Endothelial cell of hepatic sinusoid (primary cell): ENCODE results near the gene OSBPL9.

Source experiments
- in situ Hi-C: cut with HindIII; loops from 2 replicates; pipeline ENCODE4 v1.10.0; 2017; ENCODE audit warnings: low sequenced_read_pairs

Gene OSBPL9

DNA sequence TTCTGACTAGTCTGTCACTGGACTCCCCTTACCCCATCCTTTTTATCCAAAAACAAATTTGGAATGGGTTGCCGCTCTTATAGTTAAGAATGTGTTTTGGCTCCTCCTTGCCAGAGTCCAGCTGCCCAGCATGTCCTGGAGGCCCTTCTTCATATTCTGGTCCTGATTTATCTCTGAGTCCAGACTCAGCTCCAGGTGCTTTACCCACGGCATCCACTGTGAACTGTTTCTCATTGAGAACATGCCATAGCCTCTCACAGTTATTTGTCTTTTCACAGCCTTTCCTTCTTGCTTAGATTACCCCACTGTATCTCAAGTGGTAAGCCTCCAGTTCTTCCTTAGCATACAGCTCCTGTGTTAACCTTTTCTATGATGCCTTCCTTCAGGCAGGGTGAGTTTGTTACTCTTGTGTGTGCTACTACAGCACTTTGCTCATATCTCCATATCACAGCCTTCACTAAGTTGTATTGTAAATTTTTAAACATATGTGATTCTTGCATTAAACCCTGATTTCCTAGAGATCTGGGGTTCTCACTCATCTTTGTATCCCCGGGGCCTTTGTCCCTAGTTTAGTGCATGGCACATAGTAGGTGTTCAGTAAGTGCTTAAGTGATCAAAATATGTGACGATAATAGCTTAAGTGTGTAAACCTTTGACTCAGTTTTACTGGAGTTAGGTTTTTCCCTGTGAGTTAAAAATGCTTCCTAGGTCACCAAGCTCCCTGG is 116.0 kb downstream of the OSBPL9 start:
- in situ Hi-C loops = loop anchor here (5.0 kb wide), 1 partner anchor 91 kb away; no protein-coding TSS in a partner anchor

DNA sequence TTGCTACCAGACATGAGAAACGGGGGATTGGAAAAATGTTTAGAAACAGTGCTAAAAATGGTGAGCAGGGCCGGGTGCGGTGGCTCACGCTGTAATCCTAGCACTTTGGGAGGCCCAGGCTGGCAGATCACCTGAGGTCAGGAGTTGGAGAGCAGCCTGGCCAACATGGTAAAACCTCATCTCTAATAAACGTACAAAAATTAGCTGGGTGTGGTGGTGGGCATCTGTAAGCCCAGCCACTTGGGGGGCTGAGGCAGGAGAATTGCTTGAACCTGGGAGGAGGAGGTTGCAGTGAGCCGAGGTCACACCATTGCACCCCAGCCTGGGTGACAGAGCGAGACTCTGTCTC is 116.5 kb downstream of the OSBPL9 start:
- in situ Hi-C loops = loop anchor here (5.0 kb wide), 1 partner anchor 91 kb away; no protein-coding TSS in a partner anchor

DNA sequence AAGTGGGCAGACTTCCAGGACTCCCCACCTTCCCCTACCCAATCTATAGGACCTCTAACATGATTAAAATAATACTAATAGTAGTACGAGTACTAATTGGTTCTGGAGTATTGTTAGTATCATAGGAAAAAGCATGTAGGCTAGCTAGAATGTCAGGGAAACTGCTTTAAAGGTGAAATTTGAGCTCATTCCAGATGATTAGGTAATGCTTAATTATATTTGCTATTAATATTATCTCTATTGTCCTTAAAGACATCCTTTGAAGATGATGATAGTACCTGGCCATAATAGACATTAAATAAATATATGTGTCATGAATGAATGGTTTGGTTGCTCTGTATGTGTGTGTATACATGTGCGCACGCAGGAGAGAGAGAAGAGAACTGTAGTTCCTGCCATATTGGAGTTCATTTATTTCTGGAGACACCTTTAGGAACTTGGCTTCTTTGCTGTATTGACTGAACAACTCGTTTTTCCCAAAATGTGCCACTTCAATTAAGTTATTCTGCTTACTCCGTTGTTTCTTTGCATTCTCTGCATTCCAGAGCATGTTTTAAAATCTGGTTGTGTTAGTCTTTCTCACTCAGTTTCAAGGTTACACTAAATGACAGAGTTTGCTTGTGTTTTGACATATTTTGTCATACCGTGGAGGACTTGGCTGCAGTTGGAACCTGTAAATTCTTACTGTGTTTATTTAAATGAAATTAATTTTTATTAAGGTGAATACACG is 117.1 kb downstream of the OSBPL9 start:
- in situ Hi-C loops = loop anchor here (5.0 kb wide), 1 partner anchor 92 kb away; no protein-coding TSS in a partner anchor

DNA sequence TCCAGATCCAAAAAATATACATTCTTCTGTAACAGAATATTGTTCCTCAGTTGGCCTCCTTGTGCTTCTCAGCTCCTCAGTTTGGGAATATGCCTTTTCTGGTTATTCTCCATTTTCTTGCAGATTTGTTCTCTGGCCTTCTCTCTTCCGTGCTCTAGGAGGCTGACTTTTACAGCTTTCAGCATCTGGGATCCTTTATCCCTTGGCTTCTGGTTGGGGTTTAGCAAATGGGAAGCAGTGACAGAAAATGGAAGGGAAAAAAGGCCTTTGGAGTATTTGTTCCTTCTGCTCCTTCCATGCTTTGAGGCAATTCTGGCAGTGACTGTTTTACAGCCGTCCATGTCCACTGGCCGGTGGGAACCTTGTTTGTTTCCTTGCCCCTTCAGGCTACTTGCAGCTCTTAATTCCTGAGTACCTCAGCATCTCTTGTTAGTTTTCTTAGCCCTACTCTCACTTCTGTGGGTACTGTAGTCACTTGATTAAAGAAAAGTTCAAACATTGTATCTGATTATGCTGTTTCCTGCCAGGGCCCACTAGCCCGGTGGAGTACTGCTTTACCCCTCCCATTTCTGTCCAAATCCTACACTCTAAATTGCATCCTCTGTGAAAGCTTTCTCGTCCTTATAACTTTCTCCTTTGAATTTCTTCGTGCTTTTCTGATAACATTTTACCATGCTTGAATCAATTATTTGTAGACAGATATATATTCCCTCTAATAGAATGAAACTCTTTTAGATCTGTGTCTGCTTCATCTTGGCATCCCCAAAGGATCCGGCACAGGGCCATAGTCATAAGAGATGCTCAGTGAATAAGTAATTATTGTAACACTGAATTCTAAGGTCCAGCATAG is 118.2 kb downstream of the OSBPL9 start:
- in situ Hi-C loops = loop anchor here (5.0 kb wide), 1 partner anchor 93 kb away; no protein-coding TSS in a partner anchor

DNA sequence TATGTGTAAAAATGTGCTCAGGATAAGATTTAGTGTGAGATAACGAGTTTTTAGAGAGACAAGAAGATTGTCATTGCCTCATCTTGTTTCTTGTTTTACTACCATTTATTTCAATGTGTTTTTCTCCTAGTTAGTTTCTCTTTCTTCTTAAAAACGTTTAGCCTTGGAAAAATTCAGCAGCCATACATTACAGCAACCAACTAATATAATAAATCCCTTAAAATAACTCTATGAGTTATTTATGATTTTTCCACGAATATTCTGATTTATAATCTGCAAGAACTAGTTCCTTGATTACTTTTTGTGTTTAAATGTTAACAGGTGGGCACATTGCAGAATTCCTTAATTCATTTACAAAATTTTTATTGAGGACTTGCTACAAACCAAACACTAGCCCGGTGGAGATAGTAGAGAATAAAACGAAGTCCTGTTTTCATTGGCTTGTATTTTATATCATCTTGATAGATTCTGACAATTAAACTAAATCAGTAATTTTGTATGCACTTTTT is 118.9 kb downstream of the OSBPL9 start:
- in situ Hi-C loops = no loop called here

DNA sequence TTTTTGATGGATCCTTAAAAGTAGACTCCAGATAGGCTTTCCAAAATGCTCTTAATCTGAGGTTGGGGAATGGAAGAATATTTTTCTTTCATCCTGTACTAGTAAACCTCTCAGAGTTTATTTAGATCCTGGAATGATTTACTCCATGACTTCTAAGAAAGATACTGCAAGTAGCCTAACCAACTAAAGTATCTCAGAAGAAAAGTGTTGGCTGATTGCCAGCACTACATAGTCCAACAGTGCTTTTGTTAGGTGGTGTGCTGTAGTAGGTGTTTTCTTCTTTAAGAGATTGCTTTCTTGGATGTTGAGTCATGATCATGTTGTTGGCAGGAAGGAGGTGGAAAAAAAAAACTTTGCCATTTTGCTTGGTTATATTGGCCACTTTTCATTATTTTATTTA is 119.8 kb downstream of the OSBPL9 start:
- in situ Hi-C loops = no loop called here

DNA sequence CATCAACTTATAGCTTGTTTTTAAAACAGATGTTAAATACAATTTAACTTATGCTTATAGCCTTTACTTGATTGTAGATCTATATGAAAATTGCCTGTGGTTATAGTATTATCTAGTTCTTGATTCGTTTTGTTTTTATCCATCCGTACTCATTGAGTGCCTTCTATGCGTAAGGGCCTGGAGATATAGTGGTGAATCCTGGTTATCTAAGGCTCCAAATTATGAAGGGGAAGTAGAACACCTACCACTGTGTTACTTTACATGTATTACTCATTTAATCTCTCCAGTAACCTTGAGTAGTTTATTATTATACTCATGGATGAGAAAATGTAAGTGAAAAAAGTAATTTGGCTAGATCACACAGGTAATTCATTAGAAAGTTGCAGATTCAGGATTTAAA is 121.8 kb downstream of the OSBPL9 start:
- in situ Hi-C loops = no loop called here

DNA sequence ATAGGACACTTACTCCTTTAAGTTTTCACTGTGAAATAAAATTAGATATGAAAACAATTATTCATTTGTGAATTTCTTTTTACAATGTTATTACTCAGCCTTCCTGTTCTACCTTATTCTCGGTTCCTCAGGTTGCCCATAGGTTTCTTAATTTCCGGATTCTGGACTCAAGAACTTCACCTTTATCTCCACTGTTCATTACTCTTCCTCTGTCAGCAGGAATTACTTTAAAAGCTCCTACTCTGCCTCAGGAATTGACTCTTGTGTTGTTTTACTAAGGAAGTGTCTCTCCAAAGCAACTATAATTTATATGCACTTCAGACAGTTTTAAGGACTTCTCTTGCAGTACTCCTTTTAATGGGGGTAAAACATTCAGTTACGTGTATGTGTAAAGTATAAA is 123.8 kb downstream of the OSBPL9 start:
- in situ Hi-C loops = no loop called here

DNA sequence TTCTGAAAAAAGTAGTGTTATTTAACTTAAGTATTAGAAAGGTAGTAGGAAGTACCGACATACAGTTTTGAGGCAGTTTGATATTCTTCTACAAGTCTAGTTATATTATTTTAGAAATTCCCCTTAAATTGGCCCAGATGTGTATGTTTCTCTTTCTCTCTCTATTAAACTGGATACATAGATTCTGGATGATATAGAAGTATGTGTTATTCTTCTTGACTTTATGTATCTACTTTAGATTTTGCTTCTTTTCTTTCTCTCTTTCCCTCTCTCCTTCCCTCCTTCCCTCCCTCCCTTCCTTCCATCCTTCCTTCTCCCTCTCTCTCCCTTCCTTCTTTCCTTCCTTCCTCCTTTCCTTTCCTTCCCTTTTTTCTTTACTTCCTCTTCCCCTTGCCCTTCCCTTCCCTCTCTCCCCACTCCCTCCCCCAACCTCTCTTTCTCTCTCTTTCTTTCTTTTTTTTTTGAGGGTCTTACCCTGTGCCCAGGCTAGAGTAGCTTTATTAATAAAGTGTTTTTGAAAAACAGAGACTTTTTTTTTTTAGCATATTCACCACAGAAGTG is 124.3 kb downstream of the OSBPL9 start:
- in situ Hi-C loops = no loop called here

DNA sequence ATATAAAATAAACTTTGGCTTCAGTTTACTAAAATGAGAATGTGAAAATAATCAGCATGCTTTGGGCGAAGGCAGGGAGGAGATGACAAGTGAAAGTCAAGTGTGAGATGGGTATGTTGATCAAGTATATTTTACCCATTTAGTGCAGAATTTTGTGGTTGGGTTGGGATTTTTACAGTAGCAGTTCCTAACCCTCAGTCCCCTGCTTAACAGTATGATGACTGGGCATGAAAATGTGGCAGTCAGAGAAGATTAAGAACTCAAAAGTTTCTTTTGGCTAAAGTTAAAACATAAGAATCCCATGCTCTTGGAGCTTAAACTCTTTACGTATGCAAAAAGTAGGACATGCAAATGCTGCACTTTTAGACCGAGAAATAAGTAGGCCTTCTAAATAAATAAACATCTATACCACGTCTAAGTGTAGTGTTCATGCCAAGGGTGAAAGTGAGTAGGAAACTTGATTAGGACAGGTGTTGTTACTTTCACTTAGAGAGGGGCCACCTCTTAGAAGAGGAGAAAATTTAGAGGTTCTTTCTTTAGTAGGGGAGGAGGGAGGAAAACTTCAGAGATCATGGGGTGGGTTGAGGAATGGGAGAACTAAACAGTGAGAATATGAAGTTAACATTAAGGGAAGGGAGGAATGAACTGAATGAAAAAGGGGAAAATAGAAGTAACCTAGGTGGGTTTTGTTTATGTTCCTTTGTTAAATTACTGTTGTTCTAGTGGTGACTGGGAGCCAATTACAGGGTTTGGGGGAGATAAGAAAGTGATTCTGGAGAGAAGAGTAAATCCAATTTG is 127.8 kb downstream of the OSBPL9 start:
- in situ Hi-C loops = no loop called here

DNA sequence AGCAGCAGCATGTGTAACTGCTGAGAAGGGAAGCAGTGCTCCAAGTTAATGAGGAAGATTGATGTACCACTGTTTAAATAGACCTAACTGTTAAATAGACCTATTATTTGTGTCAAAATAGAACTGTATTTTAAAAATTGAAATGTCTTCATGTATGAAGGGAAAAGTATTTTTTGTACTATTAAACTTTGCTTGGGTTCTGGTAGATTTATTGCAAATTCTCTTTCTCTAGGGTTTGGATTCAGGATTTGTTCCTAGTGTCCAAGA is 128.3 kb downstream of the OSBPL9 start:
- in situ Hi-C loops = no loop called here

DNA sequence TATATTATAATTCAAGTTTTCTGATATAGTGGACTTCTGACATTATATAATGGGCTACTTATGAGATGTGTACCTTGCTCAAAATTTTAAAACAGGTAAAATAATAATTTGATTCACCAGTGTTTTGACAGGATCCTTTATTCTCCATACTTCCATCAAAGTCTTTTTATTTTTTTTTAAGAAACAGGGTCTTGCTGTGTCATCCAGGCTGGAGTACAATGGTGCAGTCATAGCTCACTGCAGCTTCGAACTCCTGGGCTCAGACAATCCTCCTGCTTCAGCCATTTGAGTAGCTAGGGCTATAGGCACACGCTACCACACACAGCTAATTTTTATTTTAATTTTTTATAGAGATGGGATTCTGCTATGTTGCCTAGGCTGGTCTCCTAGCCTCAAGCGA is 132.3 kb downstream of the OSBPL9 start:
- in situ Hi-C loops = no loop called here

DNA sequence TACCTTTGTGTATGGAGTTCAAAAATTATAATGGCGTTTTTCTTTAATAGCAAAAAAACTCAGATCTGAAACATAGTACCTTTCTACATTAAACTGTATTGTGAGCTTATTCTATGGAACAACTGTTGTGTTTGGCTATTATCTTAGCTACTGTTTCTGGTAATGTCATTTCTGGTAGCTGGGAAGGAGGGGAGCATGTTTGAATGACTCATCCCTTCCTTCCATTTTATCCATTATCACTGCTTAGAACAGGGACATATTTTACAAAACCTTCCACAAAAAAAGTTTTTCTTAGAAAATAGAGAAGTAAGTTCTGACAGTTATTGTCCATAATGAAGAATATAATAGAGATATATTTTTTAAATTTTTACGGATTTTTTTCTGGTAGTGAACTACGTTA is 133.3 kb downstream of the OSBPL9 start:
- in situ Hi-C loops = no loop called here

DNA sequence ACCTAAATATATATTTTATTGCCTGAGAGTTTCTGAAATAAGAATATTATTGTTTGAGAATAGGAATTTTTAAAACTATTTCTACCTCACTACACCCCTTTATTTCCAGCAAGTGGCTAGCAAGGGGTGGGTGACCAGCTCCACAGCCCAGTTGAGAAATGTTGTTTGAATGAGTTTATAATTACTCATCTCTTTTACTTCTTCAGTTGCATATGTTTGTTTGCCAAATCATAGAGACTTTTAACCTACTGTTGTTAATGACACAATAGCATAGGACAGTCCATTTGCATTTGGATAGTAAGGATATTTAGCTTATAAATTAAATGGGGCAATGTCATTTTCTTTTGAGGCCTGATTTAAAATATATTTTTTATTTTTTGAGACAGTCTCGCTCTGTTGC is 133.8 kb downstream of the OSBPL9 start:
- in situ Hi-C loops = no loop called here

DNA sequence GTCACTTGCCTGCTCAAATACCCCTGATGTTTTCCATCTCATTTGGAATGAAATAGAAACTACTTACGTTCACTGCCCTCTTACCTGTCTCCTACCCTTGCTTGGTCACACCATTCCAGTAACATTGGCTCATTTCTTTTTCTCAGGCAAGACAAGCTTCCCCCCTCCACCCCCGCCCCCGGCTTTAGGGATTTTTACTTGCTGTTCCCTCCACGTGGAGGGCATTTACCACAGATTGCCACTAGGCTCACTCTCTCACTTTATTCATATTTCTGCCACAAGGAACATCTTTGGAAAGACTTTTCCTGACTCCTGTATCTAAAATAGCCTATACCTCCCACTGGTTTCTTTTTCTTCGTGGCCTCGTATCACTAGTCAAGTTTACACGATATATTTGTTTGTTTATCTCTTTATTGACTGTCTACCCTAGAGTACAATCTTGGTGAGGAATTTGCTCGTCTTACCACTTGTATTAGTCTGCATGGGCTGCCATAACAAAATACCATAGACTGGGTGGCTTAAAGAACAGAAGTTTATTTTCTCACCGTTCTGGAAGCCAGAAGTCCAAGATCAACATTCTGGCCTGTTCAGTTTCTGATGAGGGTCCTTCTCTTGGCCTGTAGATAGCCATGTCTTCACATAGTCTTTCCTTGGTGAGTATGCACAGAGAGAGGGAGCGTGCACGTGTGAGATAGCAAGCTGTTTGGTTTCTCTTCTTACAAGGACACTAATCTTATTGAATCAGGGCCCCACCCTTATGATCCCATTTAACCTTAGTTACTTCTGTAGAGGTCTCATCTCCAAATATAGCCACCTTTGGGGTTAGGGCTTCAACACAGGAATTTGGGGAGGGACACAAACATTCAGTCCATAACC is 135.4 kb downstream of the OSBPL9 start:
- in situ Hi-C loops = no loop called here

DNA sequence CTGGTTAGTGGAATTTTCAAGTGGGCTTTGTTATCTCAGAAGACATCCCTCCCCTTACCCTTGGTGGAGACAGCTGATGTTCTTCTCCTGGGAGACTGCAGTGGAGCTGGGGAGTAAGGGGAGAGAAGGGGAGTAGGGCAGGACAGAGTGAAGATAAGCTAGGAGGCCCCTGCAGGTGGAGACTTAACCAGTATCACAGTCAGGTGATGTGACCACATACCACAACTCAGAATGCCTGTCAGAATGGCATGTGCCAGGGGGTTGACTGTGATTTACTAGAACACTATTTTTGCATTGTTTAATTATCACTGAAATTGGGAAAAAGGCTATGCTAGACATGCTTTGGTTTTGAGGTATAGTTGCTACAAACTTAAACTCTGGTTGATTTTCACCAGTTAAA is 137.1 kb downstream of the OSBPL9 start:
- in situ Hi-C loops = no loop called here

DNA sequence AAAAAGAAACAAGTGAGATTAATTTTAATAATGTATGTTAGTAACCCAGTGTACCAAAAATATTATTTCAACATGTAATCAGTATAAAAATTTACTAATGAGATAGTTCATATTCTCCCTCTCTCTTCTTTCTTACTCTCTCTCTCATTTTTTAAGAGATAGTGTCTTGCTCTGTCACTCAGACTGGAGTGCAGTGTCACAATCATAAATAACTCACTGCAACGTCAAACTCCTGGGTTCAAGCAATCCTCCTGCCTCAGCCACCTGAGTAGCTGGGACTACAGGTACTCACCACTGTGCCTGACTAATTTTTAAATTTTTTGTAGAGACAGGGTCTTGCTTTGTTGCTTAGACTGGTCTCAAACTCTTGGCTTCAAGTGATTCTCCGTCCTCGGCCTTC is 137.8 kb downstream of the OSBPL9 start:
- in situ Hi-C loops = no loop called here

DNA sequence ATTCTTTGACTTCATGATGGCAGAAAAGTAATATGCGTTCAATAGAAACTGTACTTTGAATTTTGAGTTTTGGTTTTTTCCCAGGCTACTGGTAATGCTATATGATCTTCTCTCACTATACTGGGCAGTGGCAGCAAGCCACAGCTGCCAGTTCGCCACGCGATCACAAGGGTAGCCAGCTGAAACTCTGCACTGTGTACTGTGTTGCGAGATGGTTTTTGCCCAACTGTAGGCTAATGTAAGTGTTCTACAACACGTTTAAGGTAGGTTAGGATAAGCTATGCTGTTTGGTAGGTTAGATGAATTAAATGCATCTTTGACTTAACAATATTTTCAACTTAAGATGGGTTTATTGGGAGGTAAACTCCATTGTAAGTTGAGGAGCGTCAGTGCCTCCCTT is 138.5 kb downstream of the OSBPL9 start:
- in situ Hi-C loops = no loop called here

DNA sequence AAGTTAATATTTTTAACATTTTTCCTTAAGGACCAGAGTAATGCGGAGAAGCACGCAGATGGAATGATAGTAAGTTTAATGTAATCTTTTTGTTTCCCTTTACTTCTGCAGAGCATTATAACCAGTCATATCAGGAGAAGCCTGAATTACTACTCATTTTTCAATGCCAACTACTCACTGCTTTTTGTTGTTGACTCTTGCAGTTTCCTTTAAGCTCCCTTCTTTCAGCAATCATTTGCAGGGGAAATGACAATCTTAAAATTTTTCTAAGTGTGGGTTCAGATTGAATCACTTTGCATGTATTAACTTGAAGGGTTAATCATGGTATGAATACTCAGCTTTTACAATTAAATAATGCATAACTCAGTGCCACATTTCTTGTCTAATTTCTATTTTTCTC is 139.4 kb downstream of the OSBPL9 start:
- in situ Hi-C loops = no loop called here

DNA sequence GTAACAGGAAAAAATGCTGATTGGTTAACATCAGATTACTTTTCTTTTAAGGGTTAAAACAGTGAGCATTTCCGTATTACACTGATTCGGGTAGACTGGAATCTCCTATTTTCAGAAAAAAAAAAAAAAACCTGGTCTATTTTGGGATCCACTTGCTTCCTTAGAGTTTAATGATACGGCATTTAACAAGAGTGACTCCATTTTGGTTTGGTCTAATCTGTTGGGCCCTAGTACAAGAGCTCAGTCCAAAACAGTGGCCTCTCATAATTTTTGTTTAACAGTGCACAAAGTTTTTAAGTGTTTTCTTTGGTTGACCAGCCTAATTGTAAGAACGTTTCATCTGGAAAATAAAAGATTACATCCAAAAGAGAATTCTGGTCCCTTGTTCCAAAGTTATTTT is 141.4 kb downstream of the OSBPL9 start:
- in situ Hi-C loops = no loop called here
